ENCODE data around the gene LCN10.
"Not testable (repeated sequence)": the region's sequence is repeated elsewhere in the genome, so short reads cannot be mapped to it uniquely, and the experiment has no call there.

The LCN10 gene

GRCh38 chr9:136742591-136743391, at the start of gene LCN10:
Gene LCN10, minus strand, starts transcription at chr9:136742940. Its CDS starts 37 bp downstream, at chr9:136742903.
- DNase-seq (ENCODE audit: low read depth), result no peak
- TF ChIP-seq, protein P1, sequence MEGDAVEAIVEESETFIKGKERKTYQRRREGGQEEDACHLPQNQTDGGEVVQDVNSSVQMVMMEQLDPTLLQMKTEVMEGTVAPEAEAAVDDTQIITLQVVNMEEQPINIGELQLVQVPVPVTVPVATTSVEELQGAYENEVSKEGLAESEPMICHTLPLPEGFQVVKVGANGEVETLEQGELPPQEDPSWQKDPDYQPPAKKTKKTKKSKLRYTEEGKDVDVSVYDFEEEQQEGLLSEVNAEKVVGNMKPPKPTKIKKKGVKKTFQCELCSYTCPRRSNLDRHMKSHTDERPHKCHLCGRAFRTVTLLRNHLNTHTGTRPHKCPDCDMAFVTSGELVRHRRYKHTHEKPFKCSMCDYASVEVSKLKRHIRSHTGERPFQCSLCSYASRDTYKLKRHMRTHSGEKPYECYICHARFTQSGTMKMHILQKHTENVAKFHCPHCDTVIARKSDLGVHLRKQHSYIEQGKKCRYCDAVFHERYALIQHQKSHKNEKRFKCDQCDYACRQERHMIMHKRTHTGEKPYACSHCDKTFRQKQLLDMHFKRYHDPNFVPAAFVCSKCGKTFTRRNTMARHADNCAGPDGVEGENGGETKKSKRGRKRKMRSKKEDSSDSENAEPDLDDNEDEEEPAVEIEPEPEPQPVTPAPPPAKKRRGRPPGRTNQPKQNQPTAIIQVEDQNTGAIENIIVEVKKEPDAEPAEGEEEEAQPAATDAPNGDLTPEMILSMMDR (IDR thresholded peaks at IDR 0.05; ENCODE audit: control insufficient read depth, insufficient read depth, low read depth, low read length, missing control alignments), result peak; percentile 47
- no peak within 1 kb of the TSS for H3K4me3 ChIP-seq (ENCODE audit: control insufficient read depth, low read depth, low read length)

GRCh38 chr9:136791516-136792276, 49.0 kb upstream of the LCN10 start:
- TF ChIP-seq, protein P1 (IDR thresholded peaks at IDR 0.05; ENCODE audit: control insufficient read depth, insufficient read depth, low read depth, low read length, missing control alignments), result peak; percentile 91
- DNase-seq (ENCODE audit: low read depth), result no peak
- H3K4me3 ChIP-seq (ENCODE audit: control insufficient read depth, low read depth, low read length), result peak overlapping the region; percentile 99

GRCh38 chr9:136790640-136791515, 48.1 kb upstream of the LCN10 start, which contains the start of gene TMEM141:
Gene TMEM141, plus strand, starts transcription at chr9:136791344. Its CDS starts 27 bp downstream, at chr9:136791371.
- TF ChIP-seq, protein P1 (IDR thresholded peaks at IDR 0.05; ENCODE audit: control insufficient read depth, insufficient read depth, low read depth, low read length, missing control alignments), result no peak

GRCh38 chr9:136789523-136789937, 46.8 kb upstream of the LCN10 start:
- no peak for DNase-seq (ENCODE audit: low read depth)
- TF ChIP-seq, protein P1 (IDR thresholded peaks at IDR 0.05; ENCODE audit: control insufficient read depth, insufficient read depth, low read depth, low read length, missing control alignments), result no peak
- H3K4me3 ChIP-seq (ENCODE audit: control insufficient read depth, low read depth, low read length), result no peak overlapping the region

More at GRCh38 chr9:136790640-136791515, 48.1 kb upstream of the LCN10 start, which contains the start of gene TMEM141:
- peak; percentile 95 for DNase-seq (ENCODE audit: low read depth)
- H3K4me3 ChIP-seq (ENCODE audit: control insufficient read depth, low read depth, low read length), result peak within 1 kb of the TSS; percentile 99

DNA sequence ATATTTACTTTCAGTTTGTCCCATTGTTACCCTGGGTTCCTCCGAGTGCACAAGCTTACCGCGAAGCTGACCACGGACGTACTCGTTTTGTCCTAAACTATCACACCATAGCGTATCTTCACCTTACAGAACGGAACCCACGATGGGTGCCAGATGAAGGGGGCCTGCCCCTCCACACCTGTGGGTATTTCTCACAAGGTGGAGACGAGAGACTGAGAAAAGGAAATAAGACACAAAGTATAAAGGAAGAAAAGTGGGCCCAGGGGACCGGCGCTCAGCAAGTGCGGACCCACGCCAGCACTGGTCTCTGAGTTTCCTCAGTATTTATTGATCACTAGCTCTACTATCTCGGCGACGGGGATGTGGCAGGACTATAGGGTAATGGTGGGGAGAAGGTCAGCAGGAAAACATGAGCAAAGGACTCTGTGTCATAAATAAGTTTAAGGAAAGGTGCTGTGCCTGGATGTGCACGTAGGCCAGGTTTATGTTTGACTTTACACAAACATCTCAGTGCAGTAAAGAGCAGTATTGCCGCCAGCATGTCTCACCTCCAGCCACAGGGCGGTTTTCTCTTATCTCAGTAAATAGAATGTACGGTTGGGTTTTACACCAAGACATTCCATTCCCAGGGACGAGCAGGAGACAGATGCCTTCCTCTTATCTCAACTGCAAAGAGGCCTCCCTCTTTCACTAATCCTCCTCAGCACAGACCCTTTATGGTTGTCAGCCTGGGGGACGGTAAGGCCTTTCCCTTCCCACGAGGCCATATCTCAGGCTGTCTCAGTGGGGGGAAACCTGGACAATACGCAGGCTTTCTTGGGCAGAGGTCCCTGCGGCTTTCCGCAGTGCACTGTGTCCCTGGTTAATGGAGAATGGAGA, 46.1 kb upstream of the LCN10 start:
- not testable (repeated sequence) for DNase-seq (ENCODE audit: low read depth); H3K4me3 ChIP-seq (ENCODE audit: control insufficient read depth, low read depth, low read length)

- DNase-seq (ENCODE audit: low read depth), result no peak
- no peak overlapping the region for H3K4me3 ChIP-seq (ENCODE audit: control insufficient read depth, low read depth, low read length)
- TF ChIP-seq, protein P1 (IDR thresholded peaks at IDR 0.05; ENCODE audit: control insufficient read depth, insufficient read depth, low read depth, low read length, missing control alignments), result peak; percentile 72
Observed at GRCh38 chr9:136787690-136788400, 45.1 kb upstream of the LCN10 start.

GRCh38 chr9:136786983-136787382, 44.2 kb upstream of the LCN10 start:
- not testable (repeated sequence) for DNase-seq (ENCODE audit: low read depth); H3K4me3 ChIP-seq (ENCODE audit: control insufficient read depth, low read depth, low read length)
